Uterus (tissue), 4 donors: Measurements from ENCODE around the gene MINAR1. TPM values are rescaled to one million over a fixed set of nuclear protein-coding genes. Genes with fewer than 3 reads are reported as not detected.

Source experiments
- DNase-seq, 2 donors: peaks; one replicate each; pipeline ENCODE4 v3.0.0-alpha.2; 2019 to 2020
- H3K27ac ChIP-seq, 2 donors: fragments of 200-600 bp; sonication (generic); 1 replicate in 1 of 2; 2 replicates in 1 of 2; pipeline ENCODE4 v1.5.1; 2016 to 2018
- H3K27me3 ChIP-seq, 2 donors: fragments of 200-600 bp; sonication (generic); one replicate each; pipeline ENCODE4 v1.5.1; 2018 to 2019; ENCODE audit warnings: control low read depth in 1 of 2
- H3K36me3 ChIP-seq, 2 donors: fragments of 200-600 bp; sonication (generic); one replicate each; pipeline ENCODE4 v1.5.1; 2019; ENCODE audit warnings: control low read depth in 1 of 2
- H3K4me1 ChIP-seq, 2 donors: fragments of 200-600 bp; sonication (generic); one replicate each; pipeline ENCODE4 v1.5.1; 2018 to 2019; ENCODE audit warnings: control low read depth in 1 of 2
- H3K4me3 ChIP-seq, 2 donors: fragments of 200-600 bp; sonication (generic); 1 replicate in 1 of 2; 2 replicates in 1 of 2; pipeline ENCODE4 v1.5.1; 2018 to 2019; ENCODE audit warnings: mild to moderate bottlenecking in 1 of 2
- H3K9me3 ChIP-seq, 2 donors: fragments of 200-600 bp; sonication (generic); one replicate each; pipeline ENCODE4 v1.5.1; 2019; ENCODE audit warnings: control low read depth in 1 of 2
- POLR2A ChIP-seq, 2 donors: fragments of 450-650 bp; IDR thresholded peaks; one replicate each; pipeline ENCODE4 v1.6.1; 2016; ENCODE audit warnings: antibody characterized with exemption in 2 of 2, mild to moderate bottlenecking in 1 of 2, moderate library complexity in 1 of 2
- intact Hi-C: fragments of 100-400 bp; cut with DNase I; formaldehyde crosslinking; loops from one replicate; pipeline ENCODE4 v1.15.1; 2023; ENCODE audit warnings: low total_unique reads
- total RNA-seq, 4 donors: library from RNA; depleted of rRNA in 3 of 4; stranded (reverse); fragments of >200 nt in 3 of 4; gene quantifications; one replicate each; pipeline versions ENCODE4 v1.1.0 to v1.2.4, GENCODE V29; 2014 to 2023
- TF ChIP-seq, protein P1 (sequence below), 4 experiments: fragments of 200-600 bp in 2 of 4; fragments of 450-650 bp in 2 of 4; sonication (generic) in 2 of 4; IDR thresholded peaks; one replicate each; pipeline ENCODE4 v1.5.1; 2016 to 2019; ENCODE audit warnings: antibody characterized with exemption in 4 of 4, mild to moderate bottlenecking in 2 of 4, moderate library complexity in 1 of 4
- donor health status: DM: yes; HTN: yes; CAD: no.

The MINAR1 gene
- total RNA-seq, 4 donors from 2014 or later: 0.43 to 2.9 (median 1.5) TPM; not detected in 1

DNA sequence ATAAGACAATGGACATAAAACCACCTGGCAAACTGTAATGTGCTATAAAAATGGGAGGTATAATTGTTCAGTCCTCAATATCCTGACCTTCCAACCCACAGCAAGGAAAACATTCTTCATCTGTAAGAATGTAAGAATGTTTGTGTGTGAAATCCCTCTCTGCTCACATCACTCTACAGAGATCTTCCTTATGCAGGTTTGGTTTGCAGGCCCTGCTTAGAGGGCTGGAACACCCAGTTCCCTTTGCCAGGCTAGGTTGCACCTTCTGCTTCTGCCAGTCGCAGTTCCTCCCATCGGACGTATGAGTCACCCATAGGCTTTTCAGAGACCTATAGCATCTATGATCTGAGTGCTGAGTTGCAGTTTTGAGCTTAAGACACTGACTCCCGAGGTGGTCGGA lies 24.1 kb upstream of the MINAR1 start:
- H3K9me3 ChIP-seq: no peaks in the 10 kb centered on the region
- DNase-seq: no peak
- no peak overlapping the region for H3K4me3 ChIP-seq
- no peak overlapping the region for H3K27ac ChIP-seq
- intact Hi-C loops: no loop called here
- H3K4me1 ChIP-seq: no peaks in the 10 kb centered on the region
- TF ChIP-seq, protein P1, sequence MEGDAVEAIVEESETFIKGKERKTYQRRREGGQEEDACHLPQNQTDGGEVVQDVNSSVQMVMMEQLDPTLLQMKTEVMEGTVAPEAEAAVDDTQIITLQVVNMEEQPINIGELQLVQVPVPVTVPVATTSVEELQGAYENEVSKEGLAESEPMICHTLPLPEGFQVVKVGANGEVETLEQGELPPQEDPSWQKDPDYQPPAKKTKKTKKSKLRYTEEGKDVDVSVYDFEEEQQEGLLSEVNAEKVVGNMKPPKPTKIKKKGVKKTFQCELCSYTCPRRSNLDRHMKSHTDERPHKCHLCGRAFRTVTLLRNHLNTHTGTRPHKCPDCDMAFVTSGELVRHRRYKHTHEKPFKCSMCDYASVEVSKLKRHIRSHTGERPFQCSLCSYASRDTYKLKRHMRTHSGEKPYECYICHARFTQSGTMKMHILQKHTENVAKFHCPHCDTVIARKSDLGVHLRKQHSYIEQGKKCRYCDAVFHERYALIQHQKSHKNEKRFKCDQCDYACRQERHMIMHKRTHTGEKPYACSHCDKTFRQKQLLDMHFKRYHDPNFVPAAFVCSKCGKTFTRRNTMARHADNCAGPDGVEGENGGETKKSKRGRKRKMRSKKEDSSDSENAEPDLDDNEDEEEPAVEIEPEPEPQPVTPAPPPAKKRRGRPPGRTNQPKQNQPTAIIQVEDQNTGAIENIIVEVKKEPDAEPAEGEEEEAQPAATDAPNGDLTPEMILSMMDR (IDR thresholded peaks at IDR 0.05): no peak
- TF ChIP-seq POLR2A (IDR thresholded peaks at IDR 0.05): no peak
- no peaks in the 10 kb centered on the region for H3K27me3 ChIP-seq
- no peaks in the 10 kb centered on the region for H3K36me3 ChIP-seq

DNA sequence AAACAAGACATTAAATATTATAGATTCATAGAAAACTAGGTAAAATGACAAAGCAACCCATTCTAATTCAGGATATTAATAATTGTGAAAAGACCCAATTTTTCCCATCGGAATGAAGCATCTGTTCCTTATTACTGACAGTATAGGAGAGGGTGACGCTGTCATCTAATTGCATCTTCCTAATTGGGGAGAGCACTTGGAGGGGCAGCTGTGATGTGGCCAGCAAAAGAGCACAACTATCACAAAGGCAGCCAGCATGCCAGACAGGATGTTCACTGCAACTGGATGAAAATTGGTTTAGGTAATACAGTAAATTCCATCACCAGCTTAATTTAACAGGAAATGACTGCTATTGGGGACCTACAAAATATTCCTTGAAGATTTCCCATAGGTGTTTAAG lies 21.9 kb upstream of the MINAR1 start:
- intact Hi-C loops: no loop called here

DNA sequence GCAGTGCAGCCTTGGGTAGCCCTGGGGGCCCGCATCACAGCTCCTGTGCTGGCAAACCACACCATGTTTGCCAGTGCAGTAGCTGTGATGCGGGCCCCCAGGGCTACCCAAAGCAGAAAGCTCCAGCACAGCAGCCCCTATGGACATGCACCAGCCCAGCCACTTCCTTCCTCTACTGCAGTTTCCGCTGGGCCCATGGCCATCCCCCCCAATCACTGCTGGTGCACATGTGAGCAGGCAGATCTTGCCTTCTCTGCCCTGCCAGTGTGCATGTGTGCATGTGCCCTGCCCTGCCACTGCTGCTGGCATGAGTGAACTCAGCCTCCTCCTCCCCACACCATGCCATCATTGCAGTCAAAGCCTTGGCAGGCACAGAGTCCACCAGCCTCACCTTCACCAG lies 20.1 kb upstream of the MINAR1 start:
- TF ChIP-seq, protein P1 (IDR thresholded peaks at IDR 0.05): no peak
- TF ChIP-seq POLR2A (IDR thresholded peaks at IDR 0.05): no peak
- no peaks in the 10 kb centered on the region for H3K36me3 ChIP-seq
- no peak overlapping the region for H3K4me3 ChIP-seq
- no peaks in the 10 kb centered on the region for H3K4me1 ChIP-seq
- intact Hi-C loops: no loop called here
- no peak overlapping the region for H3K27ac ChIP-seq
- no peak for DNase-seq
- H3K9me3 ChIP-seq: no peaks in the 10 kb centered on the region
- H3K27me3 ChIP-seq: no peaks in the 10 kb centered on the region

More for the DNA sequence above, 21.9 kb upstream of the MINAR1 start:
- no peaks in the 10 kb centered on the region for H3K27me3 ChIP-seq
- H3K27ac ChIP-seq: no peak overlapping the region
- no peak overlapping the region for H3K4me3 ChIP-seq
- no peaks in the 10 kb centered on the region for H3K9me3 ChIP-seq
- H3K36me3 ChIP-seq: no peaks in the 10 kb centered on the region
- DNase-seq: no peak
- no peaks in the 10 kb centered on the region for H3K4me1 ChIP-seq
- TF ChIP-seq, protein P1 (IDR thresholded peaks at IDR 0.05): no peak
- no peak for TF ChIP-seq POLR2A (IDR thresholded peaks at IDR 0.05)

DNA sequence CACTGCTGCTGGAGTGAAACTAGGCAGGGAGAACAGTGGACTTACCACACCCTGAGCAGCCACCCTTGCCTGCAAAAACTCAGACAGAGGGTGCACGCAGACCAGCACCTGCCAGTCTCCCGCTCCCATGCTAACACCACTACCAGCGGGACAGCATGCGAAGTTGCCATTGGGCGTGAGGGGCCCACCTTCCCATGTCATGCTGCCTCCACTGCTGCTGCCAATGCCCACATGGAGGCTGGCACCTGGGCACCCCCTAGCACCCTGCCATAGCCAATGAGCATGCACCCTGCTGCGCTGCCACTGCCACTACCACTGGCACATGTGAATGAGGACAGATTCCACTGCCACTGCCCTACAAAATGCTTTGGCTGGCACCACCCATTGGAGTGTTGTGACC lies 19.7 kb upstream of the MINAR1 start:
- no peak for DNase-seq
- no peaks in the 10 kb centered on the region for H3K36me3 ChIP-seq
- no peaks in the 10 kb centered on the region for H3K27me3 ChIP-seq
- no peak overlapping the region for H3K4me3 ChIP-seq
- H3K9me3 ChIP-seq: no peaks in the 10 kb centered on the region
- intact Hi-C loops: no loop called here
- TF ChIP-seq, protein P1 (IDR thresholded peaks at IDR 0.05): no peak
- TF ChIP-seq POLR2A (IDR thresholded peaks at IDR 0.05): no peak
- H3K4me1 ChIP-seq: no peaks in the 10 kb centered on the region
- no peak overlapping the region for H3K27ac ChIP-seq

DNA sequence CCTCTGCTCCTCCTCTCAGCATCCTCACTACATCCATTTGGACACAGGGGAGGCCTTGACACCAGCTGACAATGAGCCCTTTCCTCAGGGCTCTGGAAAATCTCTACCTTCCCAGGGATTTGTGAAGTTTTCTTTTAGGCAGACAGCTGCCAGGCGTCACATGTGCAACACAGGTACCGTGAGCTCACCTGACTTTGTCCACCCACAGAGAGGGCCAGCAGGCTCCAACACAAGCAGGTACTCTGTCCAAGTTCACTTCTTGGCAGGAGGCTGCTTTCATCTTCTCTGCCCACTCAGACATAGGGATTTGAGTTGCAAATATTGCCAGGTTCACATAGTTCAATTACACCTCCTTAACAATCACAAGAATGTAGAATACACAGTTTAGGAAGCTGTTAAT lies 15.3 kb upstream of the MINAR1 start:
- H3K36me3 ChIP-seq: no peaks in the 10 kb centered on the region
- intact Hi-C loops: no loop called here
- no peak overlapping the region for H3K4me3 ChIP-seq
- H3K27ac ChIP-seq: no peak overlapping the region
- no peaks in the 10 kb centered on the region for H3K9me3 ChIP-seq
- H3K27me3 ChIP-seq: no peaks in the 10 kb centered on the region
- no peak for TF ChIP-seq POLR2A (IDR thresholded peaks at IDR 0.05)
- TF ChIP-seq, protein P1 (IDR thresholded peaks at IDR 0.05): no peak
- H3K4me1 ChIP-seq: no peaks in the 10 kb centered on the region
- no peak for DNase-seq
